Ramos (cell line): ENCODE data around the gene ANKRD28.

ENCODE experiments used
- in situ Hi-C: fragments of 300-500 bp; cut with MboI; formaldehyde crosslinking; loops from one replicate; pipeline ENCODE4 v1.14.3; 2022; ENCODE audit warnings: low sequenced_read_pairs; ENCODE audit not compliant: unreplicated experiment

Gene ANKRD28

GRCh38 chr3:15805756-15806266, 8.0 kb upstream of the ANKRD28 start:
- in situ Hi-C loops: no loop called here

GRCh38 chr3:15804553-15805095, 6.8 kb upstream of the ANKRD28 start:
- in situ Hi-C loops: no loop called here

GRCh38 chr3:15803921-15804320, 6.1 kb upstream of the ANKRD28 start:
- in situ Hi-C loops: no loop called here

- in situ Hi-C loops: no loop called here
These were observed 3.5 kb upstream of the ANKRD28 start for GRCh38 chr3:15801298-15801697.

GRCh38 chr3:15800780-15801179, 3.0 kb upstream of the ANKRD28 start:
- in situ Hi-C loops: no loop called here

- in situ Hi-C loops: no loop called here
These were observed 2.5 kb upstream of the ANKRD28 start for GRCh38 chr3:15800327-15800726.

GRCh38 chr3:15798533-15799245, 910 bp upstream of the ANKRD28 start:
- in situ Hi-C loops: no loop called here

GRCh38 chr3:15796771-15797641, 773 bp downstream of the ANKRD28 start:
- in situ Hi-C loops: no loop called here

- in situ Hi-C loops: no loop called here
These were observed 1.4 kb downstream of the ANKRD28 start for GRCh38 chr3:15796331-15796730.

- in situ Hi-C loops: no loop called here
These were observed 2.0 kb downstream of the ANKRD28 start for GRCh38 chr3:15795651-15796308.

- in situ Hi-C loops: no loop called here
These were observed 2.7 kb downstream of the ANKRD28 start for GRCh38 chr3:15794842-15795650.

- in situ Hi-C loops: no loop called here
These were observed 3.4 kb downstream of the ANKRD28 start for GRCh38 chr3:15794303-15794771.

GRCh38 chr3:15791525-15791924, 6.3 kb downstream of the ANKRD28 start:
- in situ Hi-C loops: no loop called here

- in situ Hi-C loops: no loop called here
These were observed 9.8 kb downstream of the ANKRD28 start for GRCh38 chr3:15787941-15788340.

GRCh38 chr3:15787526-15787925, 10.3 kb downstream of the ANKRD28 start:
- in situ Hi-C loops: no loop called here

- in situ Hi-C loops: no loop called here
These were observed 14.3 kb downstream of the ANKRD28 start for GRCh38 chr3:15783361-15783969.

GRCh38 chr3:15782429-15782828, 15.3 kb downstream of the ANKRD28 start:
- in situ Hi-C loops: no loop called here

GRCh38 chr3:15781637-15782402, 16.0 kb downstream of the ANKRD28 start:
- in situ Hi-C loops: no loop called here
